Eye (tissue), 1 donor: Measurements from ENCODE around the gene CEP112.
"Not testable (repeated sequence)": the region's sequence is repeated elsewhere in the genome, so short reads cannot be mapped to it uniquely, and the experiment has no call there.

Source experiments
- DNase-seq: peaks from one replicate; pipeline ENCODE4 v3.0.0-alpha.2; 2015

The CEP112 gene

DNA sequence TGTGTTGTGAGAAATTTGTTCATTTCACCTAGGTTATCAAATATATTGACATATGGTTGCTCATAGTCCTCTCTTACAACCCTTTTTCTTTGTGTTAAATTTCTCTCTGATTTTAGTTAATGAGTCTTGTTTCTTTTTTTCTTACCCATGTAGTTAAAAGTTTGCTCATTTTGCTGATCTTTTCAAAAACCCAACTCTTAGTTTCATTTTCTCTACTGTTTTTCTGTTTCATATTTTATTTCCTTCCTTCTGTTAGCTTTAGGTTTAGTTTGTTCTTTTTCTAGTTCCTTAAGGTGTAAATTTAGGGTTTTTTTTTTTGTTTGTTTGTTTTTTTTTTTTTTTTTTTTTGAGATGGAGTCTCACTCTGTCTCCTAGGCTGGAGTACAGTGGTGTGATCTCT lies 42.4 kb downstream of the CEP112 start:
- DNase-seq, result no peak

DNA sequence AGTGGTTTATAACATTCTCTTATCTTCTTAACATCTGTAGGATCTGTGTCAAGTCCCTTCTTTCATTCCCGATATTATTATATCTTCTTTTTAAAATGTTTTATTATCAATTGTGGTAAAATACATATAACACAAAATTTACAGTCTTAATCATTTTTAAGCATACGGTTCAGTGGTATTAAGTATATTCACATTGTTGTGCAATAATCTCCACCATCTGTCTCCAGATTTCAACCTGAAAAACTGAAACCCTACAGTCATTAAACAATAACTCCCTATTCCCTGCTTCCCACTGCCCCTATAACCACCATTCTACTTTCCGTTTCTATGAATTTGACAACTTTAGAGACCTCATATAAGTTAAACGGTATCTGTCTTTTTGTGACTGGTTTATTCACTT lies 45.5 kb downstream of the CEP112 start:
- DNase-seq, result no peak

DNA sequence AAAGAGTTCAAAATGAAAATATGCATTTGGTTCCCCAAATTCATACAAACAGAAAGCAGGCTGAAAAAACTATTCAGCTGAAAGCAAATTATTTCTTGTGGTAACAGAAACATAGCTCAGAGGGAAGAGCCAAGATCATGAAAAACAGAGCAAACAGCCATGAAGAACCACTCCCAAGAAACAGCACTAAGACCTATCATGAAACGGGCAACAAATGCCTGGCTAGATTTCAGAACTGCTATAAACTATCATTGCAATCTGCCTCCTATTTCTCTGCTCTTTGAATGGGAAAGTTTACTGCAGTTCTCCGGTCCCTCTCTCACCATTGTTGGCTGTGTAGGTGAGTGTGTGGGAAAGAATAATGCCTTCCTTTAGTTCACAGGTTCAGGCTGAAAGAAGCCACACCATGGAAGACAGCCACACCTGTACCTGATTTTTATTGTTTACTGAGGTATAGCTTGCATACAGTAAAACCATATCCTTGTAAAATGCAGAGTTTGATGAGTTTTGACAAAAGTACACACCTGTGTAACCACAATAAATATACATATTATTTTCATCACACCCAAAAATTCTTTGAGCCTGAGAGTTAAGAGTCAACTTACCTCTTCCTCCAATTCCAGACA lies 48.2 kb downstream of the CEP112 start:
- DNase-seq, result no peak

DNA sequence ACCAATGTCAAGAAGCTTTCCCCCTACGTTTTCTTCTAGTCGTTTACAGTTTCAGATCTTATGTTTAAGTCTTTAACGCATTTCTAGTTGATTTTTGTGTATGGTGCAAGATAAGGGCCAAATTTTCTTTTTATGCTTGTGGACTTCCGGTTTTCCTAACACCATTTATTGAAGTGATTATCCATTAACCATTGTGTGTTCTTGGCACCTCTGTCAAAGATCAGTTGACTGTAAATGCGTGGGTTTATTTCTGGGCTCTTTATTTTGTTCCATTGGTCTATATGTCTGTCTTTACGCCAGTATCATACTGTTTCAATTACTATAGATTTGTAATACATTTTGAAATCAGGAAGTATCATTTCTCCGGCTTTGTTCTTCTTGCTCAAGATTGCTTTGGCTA lies 49.5 kb downstream of the CEP112 start:
- no peak for DNase-seq

DNA sequence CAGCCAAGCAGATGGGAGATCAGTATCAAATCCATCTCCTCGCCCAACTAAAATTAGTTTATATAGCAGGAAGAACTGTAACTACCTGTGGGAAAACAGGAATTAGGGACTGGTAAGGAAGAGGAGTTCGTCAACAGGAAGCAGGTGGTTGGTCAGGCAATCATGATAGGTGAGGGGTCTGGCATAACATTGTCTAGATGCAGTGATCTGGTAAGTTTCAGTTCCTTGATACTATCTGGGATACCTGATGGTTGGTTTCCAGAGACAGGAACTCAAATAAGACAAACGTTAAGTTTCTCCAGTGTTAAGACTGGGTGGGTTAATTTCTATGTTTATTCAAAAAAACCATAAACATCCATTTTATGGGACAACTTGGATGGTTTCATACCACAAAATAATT lies 53.8 kb downstream of the CEP112 start:
- DNase-seq, result no peak

DNA sequence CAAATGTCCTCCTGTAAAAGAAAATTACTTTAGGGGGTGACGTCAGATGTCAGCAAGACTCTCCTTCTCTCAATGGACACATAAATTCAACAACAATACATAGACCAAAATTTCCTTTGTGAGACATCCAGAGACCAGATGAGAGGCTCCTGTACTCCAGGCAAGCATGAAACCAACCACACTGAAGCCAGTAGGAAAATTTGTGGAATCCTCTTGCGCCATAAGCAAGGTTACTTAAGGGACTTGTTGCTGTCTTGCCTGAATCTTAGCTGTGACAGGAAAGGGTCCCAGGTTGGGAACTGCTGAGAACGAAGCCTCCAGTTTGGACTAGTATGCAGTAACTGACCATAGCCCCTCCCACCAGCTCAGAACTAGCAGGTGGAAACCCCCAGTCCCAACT lies 56.0 kb downstream of the CEP112 start:
- DNase-seq, result no peak

DNA sequence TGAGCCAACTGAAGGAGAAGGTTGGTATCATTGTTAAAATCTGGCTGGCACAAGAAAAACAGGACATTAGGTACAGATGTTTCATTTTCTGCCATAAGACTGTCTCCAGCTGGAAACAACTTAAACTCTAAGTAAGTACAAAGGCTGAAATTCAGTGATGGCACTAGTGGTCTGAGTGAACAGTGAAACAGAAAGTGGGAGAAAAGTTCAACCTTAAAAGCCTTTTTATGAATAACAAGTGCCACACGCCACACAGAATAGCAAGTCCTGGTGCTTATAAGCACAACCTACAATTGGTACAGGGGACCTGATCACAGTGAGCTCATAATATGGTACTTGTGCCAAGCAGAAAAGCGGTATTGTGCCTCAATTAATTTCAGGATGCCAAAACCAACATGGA lies 56.7 kb downstream of the CEP112 start:
- no peak for DNase-seq

DNA sequence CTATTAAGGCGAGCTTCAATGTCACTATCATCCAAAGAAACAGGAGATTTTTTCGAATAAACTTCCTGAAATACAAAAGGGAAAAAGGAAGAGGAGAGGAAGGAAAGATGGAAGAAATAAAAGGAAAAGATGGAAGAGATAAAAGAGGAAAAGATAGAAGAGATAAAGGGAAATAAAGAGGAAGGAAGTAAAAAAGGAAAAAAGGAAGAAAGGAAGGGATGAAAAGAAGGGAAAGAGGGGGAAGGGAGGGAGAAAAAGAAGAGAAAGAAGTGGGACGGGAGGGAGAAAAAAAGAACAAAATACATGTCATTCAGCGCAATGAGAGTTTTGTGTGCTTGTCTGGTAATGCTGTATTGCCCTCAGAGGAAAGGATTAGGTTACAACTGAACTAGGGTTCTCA lies 62.2 kb downstream of the CEP112 start:
- DNase-seq, result no peak

DNA sequence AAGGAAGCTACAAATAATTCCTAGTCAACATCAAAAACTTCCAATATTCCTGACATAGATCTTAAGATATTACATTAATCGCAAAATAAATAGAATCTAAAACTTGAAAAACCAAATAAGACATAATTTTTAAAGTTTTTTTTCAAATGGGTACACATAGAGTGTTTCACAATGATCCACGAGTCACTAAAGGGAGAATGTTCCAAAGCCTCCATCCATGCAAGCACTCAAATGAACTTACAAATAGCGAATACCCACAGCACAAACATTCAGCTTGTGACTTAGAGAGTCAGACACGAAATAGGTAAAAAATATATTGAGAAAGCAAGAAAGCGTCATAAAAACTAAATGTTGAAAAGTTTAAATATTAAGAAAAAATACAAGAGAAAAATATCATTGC lies 65.7 kb downstream of the CEP112 start:
- DNase-seq, result no peak

DNA sequence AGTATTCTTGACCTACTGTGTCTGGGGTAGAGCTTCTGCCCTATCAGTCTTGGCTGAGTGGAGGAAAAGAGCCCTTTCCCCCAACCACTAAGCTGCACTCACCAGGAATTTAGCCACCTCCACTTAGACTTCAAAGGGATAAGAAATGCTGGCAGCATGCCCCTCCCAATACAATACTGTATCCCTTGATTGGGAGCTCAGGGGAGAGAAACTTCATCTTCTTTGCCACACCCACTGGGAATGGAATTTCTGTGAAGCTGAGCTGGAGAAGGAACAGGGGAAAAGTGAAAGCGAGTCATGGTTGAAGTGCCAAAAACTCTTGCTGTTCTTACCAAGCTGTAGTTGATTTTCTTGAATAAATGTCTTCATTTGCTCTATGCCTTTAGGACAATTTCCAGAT lies 68.8 kb downstream of the CEP112 start:
- DNase-seq, result no peak

DNA sequence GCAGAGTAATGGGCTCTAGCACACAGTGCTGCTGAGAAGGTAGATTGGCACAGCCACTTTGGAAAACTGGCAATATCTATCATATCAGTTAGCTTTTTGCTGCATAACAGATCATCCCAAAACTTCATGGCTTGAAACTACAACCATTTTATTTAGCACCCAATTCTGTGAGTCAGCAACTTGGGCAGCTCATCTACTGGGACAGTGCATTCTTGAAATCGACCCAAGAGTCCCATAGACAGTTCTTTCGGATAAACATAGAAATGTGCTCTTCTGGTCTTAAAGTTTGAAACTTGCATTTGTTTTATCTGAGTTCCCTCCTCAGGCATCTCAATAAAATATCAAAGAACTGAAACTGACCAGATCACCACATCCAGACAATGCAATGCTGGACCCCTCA lies 76.7 kb downstream of the CEP112 start:
- DNase-seq, result no peak

DNA sequence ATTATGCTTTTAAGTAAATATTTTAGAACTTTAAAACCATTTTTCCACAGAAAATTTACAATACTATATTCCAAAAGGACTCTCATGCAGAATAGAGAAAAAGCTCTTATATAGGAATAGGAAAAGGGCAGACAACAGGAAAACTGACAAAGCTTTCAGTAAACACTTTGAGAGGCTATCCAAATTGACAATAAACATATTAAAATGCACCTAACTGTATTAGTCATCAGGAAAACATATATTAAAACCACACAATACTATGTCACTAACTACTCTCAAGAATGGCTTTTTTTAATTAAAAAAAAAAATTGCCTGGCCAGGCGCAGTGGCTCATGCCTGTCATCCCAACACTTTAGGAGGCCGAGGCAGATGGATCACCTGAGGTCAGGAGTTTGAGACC lies 77.3 kb downstream of the CEP112 start:
- no peak for DNase-seq

DNA sequence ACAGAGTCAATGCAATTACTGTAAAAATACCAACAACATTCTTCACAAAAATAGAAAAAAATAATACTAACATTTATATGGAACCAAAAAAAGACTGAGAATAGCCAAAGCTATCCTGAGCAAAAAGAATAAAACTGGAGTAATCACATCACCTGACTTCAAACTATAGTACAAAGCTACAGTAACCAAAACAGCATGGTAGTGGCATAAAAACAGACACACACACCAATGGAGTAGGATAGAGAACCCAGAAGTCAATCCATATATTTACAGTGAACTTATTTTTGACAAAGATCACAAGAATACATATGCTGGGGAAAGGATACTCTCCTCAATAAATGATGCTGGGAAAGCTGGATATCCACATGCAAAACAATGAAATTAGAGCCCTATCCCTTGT lies 84.2 kb downstream of the CEP112 start:
- DNase-seq, result no peak

DNA sequence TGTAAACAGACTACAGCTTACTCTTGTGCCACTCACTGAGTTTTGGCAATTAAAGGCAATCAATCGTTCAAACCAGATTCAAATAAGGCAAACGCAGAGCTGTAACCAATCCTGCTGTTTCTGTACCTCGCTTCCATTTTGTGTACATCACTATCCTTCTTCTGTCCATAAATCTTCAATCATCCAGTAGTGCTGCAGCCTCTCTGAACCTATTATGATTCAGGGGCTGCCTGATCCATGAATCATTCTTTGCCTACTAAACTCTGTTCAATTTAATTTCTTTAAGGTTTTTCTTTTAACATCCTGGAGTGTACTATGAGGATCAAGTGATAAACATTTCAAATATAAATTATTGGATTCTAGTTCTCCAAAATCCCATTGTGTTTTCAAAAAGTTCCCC lies 93.9 kb downstream of the CEP112 start:
- no peak for DNase-seq

DNA sequence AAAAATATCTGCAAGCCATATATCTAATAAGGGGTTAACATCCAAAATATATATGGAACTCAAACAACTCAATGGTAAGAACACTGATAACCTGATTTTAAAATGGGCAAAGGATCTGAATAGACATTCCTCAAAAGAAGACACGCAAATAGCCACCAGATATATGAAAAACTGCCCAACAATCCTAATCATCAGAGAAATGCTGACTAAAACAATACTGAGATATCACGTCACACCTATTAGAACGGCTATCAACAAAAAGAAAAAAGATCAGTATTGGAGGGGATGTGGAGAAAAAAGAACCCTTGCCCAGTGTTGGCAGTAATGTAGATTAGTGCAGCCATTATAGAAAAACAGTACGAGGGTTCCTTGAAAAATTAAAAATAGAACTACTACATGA lies 97.2 kb downstream of the CEP112 start:
- no peak for DNase-seq

DNA sequence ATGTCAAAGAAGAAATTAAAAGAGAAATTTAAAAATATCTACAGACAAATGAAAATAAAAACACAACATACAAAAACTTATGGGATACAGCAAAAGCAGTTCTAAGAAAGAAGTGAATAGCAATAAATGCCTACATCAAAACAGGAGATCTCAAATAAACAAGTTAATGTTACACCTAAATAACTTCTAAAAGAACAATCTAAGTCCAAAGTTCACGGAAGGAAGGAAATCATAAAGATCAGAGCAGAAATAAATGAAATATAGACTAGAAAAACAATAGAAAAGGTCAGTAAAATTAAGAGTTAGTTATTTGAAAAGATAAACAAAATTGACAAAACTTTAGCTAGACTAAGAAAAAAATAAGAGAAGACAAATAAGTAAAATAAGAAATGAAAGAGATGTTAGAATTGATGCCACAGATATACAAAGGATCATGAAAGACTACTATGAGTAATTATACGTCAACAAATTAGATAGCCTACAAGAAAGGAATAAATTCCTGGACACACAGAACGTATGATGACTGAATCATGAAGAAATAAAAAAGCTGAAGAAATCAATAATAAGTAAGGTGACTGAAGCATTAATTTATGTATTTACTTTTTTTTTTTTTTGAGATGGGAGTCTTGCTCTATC lies 100.4 kb downstream of the CEP112 start:
- no peak for DNase-seq

DNA sequence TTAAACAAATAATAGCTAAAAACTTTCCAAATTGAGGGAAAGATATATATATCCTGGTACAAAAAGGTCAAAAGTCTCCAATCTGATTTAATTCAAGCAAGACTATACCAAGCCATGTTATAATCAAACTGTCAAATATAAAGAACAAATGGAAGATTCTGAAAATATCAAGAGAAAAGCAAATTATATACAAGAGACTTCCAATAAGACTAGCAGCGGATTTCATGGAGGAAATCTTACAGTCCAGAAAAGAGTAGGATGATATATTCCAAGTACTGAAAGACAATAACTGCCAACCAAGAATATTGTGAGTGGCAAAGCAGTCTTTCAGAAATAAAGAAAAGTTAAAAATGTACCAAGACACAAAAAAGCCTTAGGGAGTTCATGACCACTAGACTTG lies 102.2 kb downstream of the CEP112 start:
- DNase-seq, result no peak

DNA sequence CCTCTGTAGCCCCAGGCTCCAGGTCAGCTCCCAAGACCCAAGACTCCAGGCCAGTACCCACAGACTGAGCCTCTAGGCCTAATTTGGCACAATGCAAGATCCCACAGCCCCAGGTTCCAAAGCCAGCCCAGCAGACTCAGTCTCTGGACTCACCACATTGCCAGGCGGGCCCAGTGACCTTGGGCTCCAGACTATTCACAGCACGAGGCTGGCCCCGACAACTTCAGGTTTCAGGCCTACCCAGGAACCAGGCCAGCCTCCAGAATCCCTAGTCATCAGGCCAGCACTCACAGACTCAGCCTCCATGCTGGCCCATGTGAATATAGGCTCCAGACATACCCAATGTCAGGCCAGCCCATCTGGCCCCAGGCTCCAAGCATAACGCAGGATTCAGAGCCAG lies 103.8 kb downstream of the CEP112 start:
- DNase-seq, result no peak

DNA sequence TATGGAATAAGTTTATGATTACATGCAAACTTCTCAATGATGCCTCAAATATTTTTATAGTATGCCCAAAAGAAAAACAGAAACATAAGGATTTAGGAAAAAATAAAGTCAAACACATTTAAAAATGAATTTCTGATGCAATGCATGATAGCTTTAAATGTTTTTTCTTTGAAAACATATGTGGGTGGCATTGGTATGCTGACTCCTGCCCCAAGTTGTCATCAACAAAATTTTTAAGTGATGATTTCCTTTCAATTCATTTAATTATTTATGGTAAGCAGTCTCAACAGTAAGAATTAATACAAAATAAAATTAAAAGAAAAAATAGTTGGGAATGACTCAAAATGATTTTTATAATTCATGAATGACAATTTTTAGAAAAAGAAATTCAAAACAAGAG lies 104.9 kb downstream of the CEP112 start:
- no peak for DNase-seq

DNA sequence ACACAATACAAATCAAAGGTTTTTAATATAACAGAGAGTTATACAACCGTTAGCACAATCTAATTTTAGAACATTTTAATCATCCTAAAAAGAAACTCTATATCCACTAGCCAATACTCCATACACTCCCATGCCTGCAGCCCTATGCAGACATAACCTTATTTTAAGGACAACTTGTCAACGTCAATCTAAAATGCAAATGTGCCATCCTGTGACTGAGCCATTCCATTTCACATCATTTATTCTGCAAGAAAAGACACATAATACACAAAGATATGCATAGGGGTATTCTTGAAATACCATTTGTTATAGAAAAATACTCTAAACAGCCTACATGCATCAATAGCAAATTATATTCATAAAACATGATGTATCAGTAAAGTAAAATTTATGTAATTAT lies 106.7 kb downstream of the CEP112 start:
- no peak for DNase-seq

DNA sequence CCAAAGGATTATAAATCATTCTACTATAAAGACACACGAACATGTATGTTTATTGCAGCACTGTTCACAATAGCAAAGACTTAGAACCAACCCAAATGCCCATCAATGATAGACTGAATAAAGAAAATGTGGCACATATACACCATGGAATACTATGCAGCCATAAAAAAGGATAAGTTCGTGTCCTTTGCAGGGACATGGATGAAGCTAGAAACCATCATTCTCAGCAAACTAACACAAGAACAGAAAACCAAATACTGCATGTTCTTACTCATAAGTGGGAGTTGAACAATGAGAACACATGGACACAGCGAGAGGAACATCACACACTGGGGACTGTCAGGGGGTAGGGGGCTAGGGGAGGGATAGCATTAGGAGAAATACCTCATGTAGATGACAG lies 111.3 kb downstream of the CEP112 start:
- DNase-seq, result not testable (repeated sequence)

DNA sequence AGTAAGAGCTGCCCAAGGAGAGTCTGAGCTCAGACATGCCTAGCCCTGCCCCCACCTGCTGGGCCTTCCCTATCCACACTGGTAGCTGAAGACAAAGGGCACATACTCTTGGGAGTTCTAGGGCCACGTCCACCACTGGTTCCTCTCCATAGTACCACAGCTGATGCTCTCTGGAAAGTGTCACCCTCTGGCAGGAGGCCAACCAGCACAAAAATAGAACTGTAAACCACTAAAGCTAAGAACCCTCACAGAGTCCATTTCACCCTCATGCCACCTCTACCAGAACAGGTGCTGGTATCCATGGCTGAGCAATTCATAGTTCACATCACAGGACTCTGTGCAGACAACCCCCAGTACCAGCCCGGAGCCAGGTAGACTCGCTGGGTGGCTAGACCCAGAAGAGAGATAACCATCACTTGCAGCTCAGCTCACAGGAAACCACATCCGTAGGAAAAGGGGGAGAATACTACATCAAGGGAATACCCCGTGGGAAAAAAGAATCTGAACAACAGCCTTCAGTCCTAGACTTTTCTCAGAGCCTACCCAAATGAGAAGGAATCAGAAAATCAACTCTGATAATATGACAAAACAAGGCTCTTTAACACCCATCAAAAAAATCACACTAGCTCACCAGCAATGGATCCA lies 115.3 kb downstream of the CEP112 start:
- no peak for DNase-seq

DNA sequence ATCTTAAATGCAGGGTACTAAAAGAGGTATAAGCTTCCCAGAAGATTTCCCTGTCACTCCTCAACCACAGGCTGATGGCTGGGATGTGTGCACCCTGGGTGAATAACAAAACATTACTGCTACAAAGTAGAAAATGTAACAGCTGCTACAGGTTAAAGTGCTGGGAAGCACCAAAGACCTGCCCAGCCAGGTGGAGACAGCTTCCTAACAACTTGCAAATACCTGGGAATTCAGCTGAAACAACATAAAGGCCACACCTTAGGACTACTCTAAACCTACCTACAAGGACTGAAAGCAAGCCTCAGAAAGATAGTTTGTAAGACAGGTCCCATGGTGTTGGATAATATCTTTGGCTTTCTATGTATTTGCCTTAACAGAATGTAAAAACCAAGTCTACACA lies 118.5 kb downstream of the CEP112 start:
- no peak for DNase-seq

DNA sequence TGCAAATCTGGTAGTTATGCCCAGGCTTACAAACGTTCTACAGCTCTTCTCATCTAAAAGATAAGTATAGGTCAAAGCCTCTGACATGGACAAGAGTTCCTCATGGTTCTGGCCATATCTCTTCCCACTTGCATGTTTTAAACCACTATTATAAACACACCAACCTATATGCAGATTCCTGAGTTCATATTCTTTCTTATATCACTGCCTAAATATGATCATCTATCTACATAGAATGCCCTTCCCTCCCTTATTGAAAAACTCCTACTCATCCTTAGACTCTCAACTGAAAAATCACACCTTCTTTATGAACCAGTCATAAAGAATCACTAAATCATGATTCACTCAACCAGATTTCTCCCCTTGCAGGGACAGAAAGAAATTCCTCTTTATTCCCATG lies 128.2 kb downstream of the CEP112 start:
- DNase-seq, result no peak

DNA sequence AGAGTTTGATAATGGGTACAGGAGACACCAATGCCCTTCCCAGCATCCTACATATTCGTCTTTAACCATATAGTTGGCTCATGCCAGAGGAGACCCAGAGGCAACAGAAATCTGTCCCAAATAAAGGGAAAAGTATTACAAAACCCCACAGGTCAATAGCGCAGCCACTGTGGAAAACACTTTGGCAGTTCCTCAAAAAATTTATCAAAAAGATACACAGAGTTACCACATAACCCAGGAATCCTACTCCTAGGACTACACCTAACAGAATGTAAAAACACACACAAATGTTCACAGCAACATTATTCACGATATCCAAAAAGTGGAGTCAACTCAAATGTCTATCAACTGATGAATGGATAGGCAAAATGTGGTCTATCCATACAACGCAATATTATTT lies 135.8 kb downstream of the CEP112 start:
- no peak for DNase-seq
